ENCODE measurements around the gene SYMPK. TPM values are rescaled to one million over a fixed set of nuclear protein-coding genes. Genes with fewer than 3 reads are reported as not detected.

Gene SYMPK
- total RNA-seq, 1 experiment from 2014 or later = 47.7 TPM

- intact Hi-C loops (cut with micrococcal nuclease; ENCODE audit: unreplicated experiment) = no loop called here
Measured at GRCh38 chr19:45886427-45887199, 23.7 kb upstream of the SYMPK start.

More at GRCh38 chr19:45886427-45887199, 23.7 kb upstream of the SYMPK start:
- Histone ChIP-seq H3K9me3 (ENCODE audit: control insufficient read depth, insufficient read depth, low read depth, low read length) (no peaks in the 10 kb centered on the region), H3K4me1 (ENCODE audit: control insufficient read depth, insufficient read depth, low read length) (peaks cover 9% of the 10 kb centered on the region), H3K27me3 (ENCODE audit: control insufficient read depth, insufficient read depth, low read length) (no peaks in the 10 kb centered on the region), H3K27ac (ENCODE audit: low read length) (peak overlapping the region; percentile 93), H3K4me3 (ENCODE audit: low read depth in 2 of 2, low read length in 2 of 2) (peak overlapping the region; percentile 51 to 69), H3K36me3 (ENCODE audit: control insufficient read depth, insufficient read depth, low read length) (no peaks in the 10 kb centered on the region)
- peak; percentile 73 for DNase-seq (ENCODE audit: low read depth, low spot score)
- POLR2A ChIA-PET = interaction anchor here (0.5 to 0.6 kb wide), 2 partner anchors 17 to 27 kb away, joined by 3 read pairs; no protein-coding TSS in a partner anchor
- CTCF ChIA-PET = interaction anchor here (0.7 to 0.9 kb wide), 2 partner anchors 17 to 240 kb away, joined by 4 to 10 read pairs; no protein-coding TSS in a partner anchor
- TF ChIP-seq POLR2AphosphoS5 (IDR thresholded peaks at IDR 0.05; ENCODE audit: low read depth, low read length) (peak; percentile 75), CTCF (IDR thresholded peaks at IDR 0.05) (no peak), REST (IDR thresholded peaks at IDR 0.05; ENCODE audit: insufficient read depth in 1 of 2, low read depth in 2 of 2, low read length in 1 of 2) (no peak), TCF7L2 (IDR thresholded peaks at IDR 0.05; ENCODE audit: low read depth, low read length) (no peak; the same call in 1 of the 2 replicates), SIN3A (IDR thresholded peaks at IDR 0.05; ENCODE audit: borderline replicate concordance, insufficient read depth, low read depth, low read length) (peak; percentile 50; the same call in 1 of the 2 replicates)
- ATAC-seq = peak; percentile 78
- in situ Hi-C loops (cut with HindIII; ENCODE audit: low pct_unique_long_range_greater_than_20kb, low sequenced_read_pairs) = no loop called here
- no TSS peak for BruUV-seq (replicated peaks)

Data from Panc1 (cell line).